Subcutaneous adipose tissue (tissue), 4 donors: ENCODE data around the gene OR2Y1. TPM values are rescaled to one million over a fixed set of nuclear protein-coding genes. Genes with fewer than 3 reads are reported as not detected.

Experiments
- CTCF ChIP-seq: fragments of 450-650 bp; IDR thresholded peaks from one replicate; pipeline ENCODE4 v1.5.1; 2016; ENCODE audit warnings: low read depth, mild to moderate bottlenecking, control low read depth, antibody characterized with exemption, moderate library complexity
- total RNA-seq, 4 donors: library from RNA; depleted of rRNA; stranded (reverse); fragments of >200 nt; gene quantifications; one replicate each; pipeline ENCODE4 v1.1.0, GENCODE V29; 2016

Gene OR2Y1
- total RNA-seq, 4 donors from 2014 or later: not detected

- TF ChIP-seq CTCF: no peak
Measured at GRCh38 chr5:180783340-180784052, 43.6 kb upstream of the OR2Y1 start.

GRCh38 chr5:180782748-180783147 lies 42.9 kb upstream of the OR2Y1 start:
- no peak for TF ChIP-seq CTCF

- TF ChIP-seq CTCF: no peak
Measured at GRCh38 chr5:180779985-180780610, 40.2 kb upstream of the OR2Y1 start.

GRCh38 chr5:180777475-180777874 lies 37.6 kb upstream of the OR2Y1 start:
- no peak for TF ChIP-seq CTCF

- TF ChIP-seq CTCF: no peak
Measured at GRCh38 chr5:180776376-180776775, 36.5 kb upstream of the OR2Y1 start.

GRCh38 chr5:180775624-180776023 lies 35.8 kb upstream of the OR2Y1 start:
- TF ChIP-seq CTCF: no peak

- no peak for TF ChIP-seq CTCF
Measured at GRCh38 chr5:180771839-180772238, 32.0 kb upstream of the OR2Y1 start.
